Occipital lobe (tissue), 2 donors: ENCODE results near the gene LRRC1. TPM values are rescaled to one million over a fixed set of nuclear protein-coding genes. Genes with fewer than 3 reads are reported as not detected.
A peak's percentile ranks its signal among the peaks of the same experiment; 100 is the strongest.
"Not testable (repeated sequence)": the region's sequence is repeated elsewhere in the genome, so short reads cannot be mapped to it uniquely, and the experiment has no call there.

ENCODE experiments used
- DNase-seq: peaks from one replicate; lab custom pipeline; 2025; lab: John Stamatoyannopoulos, UW
- total RNA-seq: library from RNA; depleted of rRNA; stranded (reverse); fragments of >200 nt; gene quantifications from one replicate; pipeline ENCODE4 v1.2.3, GENCODE V29; 2014

LRRC1 gene
- total RNA-seq, result 12.0 TPM

- DNase-seq, result peak; percentile 82
Measured at GRCh38 chr6:53794720-53795339, at the start of gene LRRC1. LRRC1 (plus strand) TSS chr6:53795005; CDS start chr6:53795257, 252 bp downstream.

GRCh38 chr6:53746442-53747103, 48.2 kb upstream of the LRRC1 start:
- no peak for DNase-seq

- DNase-seq, result no peak
Measured at GRCh38 chr6:53750052-53750650, 44.7 kb upstream of the LRRC1 start.

GRCh38 chr6:53751417-53751816, 43.4 kb upstream of the LRRC1 start:
- DNase-seq, result no peak

GRCh38 chr6:53752440-53752839, 42.4 kb upstream of the LRRC1 start:
- no peak for DNase-seq

GRCh38 chr6:53752856-53753255, 41.9 kb upstream of the LRRC1 start:
- DNase-seq, result no peak

GRCh38 chr6:53754330-53754729, 40.5 kb upstream of the LRRC1 start:
- no peak for DNase-seq

GRCh38 chr6:53756396-53756795, 38.4 kb upstream of the LRRC1 start:
- DNase-seq, result no peak

- DNase-seq, result no peak
Measured at GRCh38 chr6:53758496-53758895, 36.3 kb upstream of the LRRC1 start.

GRCh38 chr6:53761036-53761435, 33.8 kb upstream of the LRRC1 start:
- no peak for DNase-seq

GRCh38 chr6:53765270-53765669, 29.5 kb upstream of the LRRC1 start:
- no peak for DNase-seq

GRCh38 chr6:53766930-53767329, 27.9 kb upstream of the LRRC1 start:
- no peak for DNase-seq

GRCh38 chr6:53767941-53768340, 26.9 kb upstream of the LRRC1 start:
- no peak for DNase-seq

- no peak for DNase-seq
Measured at GRCh38 chr6:53768636-53769035, 26.2 kb upstream of the LRRC1 start.

- no peak for DNase-seq
Measured at GRCh38 chr6:53770780-53771249, 24.0 kb upstream of the LRRC1 start.

GRCh38 chr6:53771785-53772624, 22.8 kb upstream of the LRRC1 start:
- no peak for DNase-seq

- DNase-seq, result no peak
Measured at GRCh38 chr6:53773044-53773696, 21.6 kb upstream of the LRRC1 start.

GRCh38 chr6:53776152-53776551, 18.7 kb upstream of the LRRC1 start:
- not testable (repeated sequence) for DNase-seq

GRCh38 chr6:53784991-53785390, 9.8 kb upstream of the LRRC1 start:
- DNase-seq, result not testable (repeated sequence)

GRCh38 chr6:53786832-53787231, 8.0 kb upstream of the LRRC1 start:
- DNase-seq, result no peak

GRCh38 chr6:53790886-53791285, 3.9 kb upstream of the LRRC1 start:
- DNase-seq, result no peak
